Gastrocnemius medialis (tissue), 4 donors: ENCODE results near the gene CYP19A1.

ENCODE experiments used
- POLR2A ChIP-seq, 2 donors: fragments of 450-650 bp; IDR thresholded peaks; one replicate each; pipeline ENCODE4 v1.6.1; 2017; ENCODE audit warnings: antibody characterized with exemption in 2 of 2, mild to moderate bottlenecking in 2 of 2, moderate library complexity in 2 of 2
- TF ChIP-seq, protein P1 (sequence below), 5 experiments: fragments of 450-650 bp in 3 of 5; fragments of 200-600 bp in 2 of 5; sonication (generic) in 2 of 5; IDR thresholded peaks in 4 of 5; conservative IDR thresholded peaks in 1 of 5; 1 replicate in 4 of 5; 2 replicates in 1 of 5; pipeline ENCODE4 v1.5.1; 2016 to 2019; ENCODE audit warnings: antibody characterized with exemption in 5 of 5, mild to moderate bottlenecking in 3 of 5, moderate library complexity in 3 of 5

- TF ChIP-seq, protein P1, sequence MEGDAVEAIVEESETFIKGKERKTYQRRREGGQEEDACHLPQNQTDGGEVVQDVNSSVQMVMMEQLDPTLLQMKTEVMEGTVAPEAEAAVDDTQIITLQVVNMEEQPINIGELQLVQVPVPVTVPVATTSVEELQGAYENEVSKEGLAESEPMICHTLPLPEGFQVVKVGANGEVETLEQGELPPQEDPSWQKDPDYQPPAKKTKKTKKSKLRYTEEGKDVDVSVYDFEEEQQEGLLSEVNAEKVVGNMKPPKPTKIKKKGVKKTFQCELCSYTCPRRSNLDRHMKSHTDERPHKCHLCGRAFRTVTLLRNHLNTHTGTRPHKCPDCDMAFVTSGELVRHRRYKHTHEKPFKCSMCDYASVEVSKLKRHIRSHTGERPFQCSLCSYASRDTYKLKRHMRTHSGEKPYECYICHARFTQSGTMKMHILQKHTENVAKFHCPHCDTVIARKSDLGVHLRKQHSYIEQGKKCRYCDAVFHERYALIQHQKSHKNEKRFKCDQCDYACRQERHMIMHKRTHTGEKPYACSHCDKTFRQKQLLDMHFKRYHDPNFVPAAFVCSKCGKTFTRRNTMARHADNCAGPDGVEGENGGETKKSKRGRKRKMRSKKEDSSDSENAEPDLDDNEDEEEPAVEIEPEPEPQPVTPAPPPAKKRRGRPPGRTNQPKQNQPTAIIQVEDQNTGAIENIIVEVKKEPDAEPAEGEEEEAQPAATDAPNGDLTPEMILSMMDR (IDR thresholded peaks at IDR 0.05 in 4 of 5, conservative IDR thresholded peaks at IDR 0.05 in 1 of 5), result no peak
- TF ChIP-seq POLR2A (IDR thresholded peaks at IDR 0.05), result no peak
Measured at GRCh38 chr15:51189669-51190385, 148.6 kb downstream of the CYP19A1 start.
